Stomach (tissue), 4 donors: ENCODE data around the gene ANTXR2.

Experiments
- CTCF ChIP-seq, 7 experiments: fragments of 450-650 bp in 4 of 7; fragments of 200-600 bp in 3 of 7; sonication (generic) in 3 of 7; IDR thresholded peaks; one replicate each; pipeline ENCODE4 v1.5.1; 2016 to 2019; ENCODE audit warnings: antibody characterized with exemption in 7 of 7, control low read depth in 2 of 7, mild to moderate bottlenecking in 1 of 7
- POLR2A ChIP-seq, 4 donors: fragments of 450-650 bp; IDR thresholded peaks; one replicate each; pipeline ENCODE4 v1.6.1; 2016; ENCODE audit warnings: antibody characterized with exemption in 4 of 4, control low read depth in 2 of 4, mild to moderate bottlenecking in 1 of 4, moderate library complexity in 1 of 4
- POLR2AphosphoS5 ChIP-seq, 3 donors: sonication (generic); formaldehyde crosslinking; IDR thresholded peaks; one replicate each; pipeline ENCODE4 v1.6.1; 2016; ENCODE audit warnings: antibody characterized with exemption in 3 of 3

GRCh38 chr4:79886021-79886420 lies 187.0 kb downstream of the ANTXR2 start:
- TF ChIP-seq CTCF (IDR thresholded peaks at IDR 0.05) (no peak), POLR2AphosphoS5 (IDR thresholded peaks at IDR 0.05) (no peak), POLR2A (IDR thresholded peaks at IDR 0.05) (no peak)
